KOPT-K1 (cell line): Measurements from ENCODE around the gene IARS2.

ENCODE experiments used
- H3K27ac ChIP-seq: fragments of 200-600 bp; sonication (generic); 2 replicates; pipeline ENCODE4 v1.5.1; 2016; ENCODE audit warnings: antibody characterized with exemption, mild to moderate bottlenecking, low read depth, low read length; ENCODE audit not compliant: poor library complexity, severe bottlenecking
- H3K36me3 ChIP-seq: fragments of 200-600 bp; sonication (generic); 2 replicates; pipeline ENCODE4 v1.5.1; 2017; ENCODE audit warnings: antibody characterized with exemption, mild to moderate bottlenecking, low read length, moderate library complexity; ENCODE audit not compliant: insufficient read depth
- H3K9me3 ChIP-seq: fragments of 200-600 bp; sonication (generic); 2 replicates; pipeline ENCODE4 v1.5.1; 2017; ENCODE audit warnings: antibody characterized with exemption, low read length, mild to moderate bottlenecking; ENCODE audit not compliant: insufficient read depth, poor library complexity, severe bottlenecking

Gene IARS2

GRCh38 chr1:220170836-220171526, 77.0 kb downstream of the IARS2 start:
- H3K27ac ChIP-seq = no peak overlapping the region
- no peaks in the 10 kb centered on the region for H3K9me3 ChIP-seq
- peaks cover 88% of the 10 kb centered on the region for H3K36me3 ChIP-seq

- no peak overlapping the region for H3K27ac ChIP-seq
- H3K9me3 ChIP-seq = no peaks in the 10 kb centered on the region
- peaks cover 68% of the 10 kb centered on the region for H3K36me3 ChIP-seq
These were observed 82.6 kb downstream of the IARS2 start for GRCh38 chr1:220176540-220176939.

- H3K27ac ChIP-seq = no peak overlapping the region
- no peaks in the 10 kb centered on the region for H3K9me3 ChIP-seq
- H3K36me3 ChIP-seq = peaks cover 68% of the 10 kb centered on the region
These were observed 88.2 kb downstream of the IARS2 start for GRCh38 chr1:220182111-220182510.

DNA sequence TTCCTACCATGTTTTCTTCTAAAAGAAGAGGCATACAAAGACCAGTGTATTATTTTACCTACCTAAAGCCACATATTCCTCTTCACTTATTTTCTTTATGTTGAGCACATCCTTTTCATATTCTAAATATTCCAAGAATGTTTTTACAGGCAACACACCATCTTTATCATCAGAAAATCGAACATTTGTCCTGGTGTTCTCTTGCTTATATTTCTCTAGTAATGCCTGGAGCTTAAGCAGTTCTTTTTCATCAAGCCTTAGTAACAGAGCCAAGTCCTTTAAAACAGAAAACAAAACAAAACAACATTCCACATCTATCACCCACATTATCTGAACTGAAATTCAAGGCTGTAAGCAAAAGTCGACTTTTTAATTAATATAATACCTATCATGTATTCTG, 88.7 kb downstream of the IARS2 start:
- H3K36me3 ChIP-seq = peaks cover 68% of the 10 kb centered on the region
- H3K27ac ChIP-seq = no peak overlapping the region

DNA sequence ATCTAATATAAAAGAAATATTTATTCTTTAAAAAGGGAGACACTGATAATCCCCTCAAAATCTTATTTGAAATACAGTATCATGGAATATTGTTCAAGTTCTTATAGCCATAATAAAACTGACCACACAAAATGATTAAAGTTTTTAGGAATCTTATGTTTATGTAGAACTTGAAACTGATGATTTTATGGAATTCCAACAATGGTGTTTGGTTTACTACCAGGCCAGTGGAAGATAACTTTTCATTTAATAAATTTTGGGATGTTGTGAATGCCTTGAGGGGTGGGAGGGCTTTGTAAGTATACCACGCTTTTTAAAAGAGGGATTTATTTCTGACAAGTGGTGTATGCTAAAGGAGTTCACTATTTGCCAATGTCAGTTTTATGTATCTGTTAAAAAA, 90.6 kb downstream of the IARS2 start:
- Histone ChIP-seq H3K36me3 (peaks cover 81% of the 10 kb centered on the region), H3K9me3 (no peaks in the 10 kb centered on the region), H3K27ac (no peak overlapping the region)

More for the DNA sequence above, 88.7 kb downstream of the IARS2 start:
- no peaks in the 10 kb centered on the region for H3K9me3 ChIP-seq

- H3K36me3 ChIP-seq = peaks cover 84% of the 10 kb centered on the region
- no peaks in the 10 kb centered on the region for H3K9me3 ChIP-seq
- no peak overlapping the region for H3K27ac ChIP-seq
These were observed 92.8 kb downstream of the IARS2 start for GRCh38 chr1:220186752-220187151.

- H3K9me3 ChIP-seq = no peaks in the 10 kb centered on the region
- H3K36me3 ChIP-seq = peaks cover 83% of the 10 kb centered on the region
- H3K27ac ChIP-seq = no peak overlapping the region
These were observed 94.6 kb downstream of the IARS2 start for GRCh38 chr1:220188538-220188937.

- Histone ChIP-seq H3K36me3 (peaks cover 92% of the 10 kb centered on the region), H3K9me3 (no peaks in the 10 kb centered on the region), H3K27ac (no peak overlapping the region)
These were observed 95.9 kb downstream of the IARS2 start for GRCh38 chr1:220189750-220190347.

- H3K27ac ChIP-seq = no peak overlapping the region
- peaks cover 88% of the 10 kb centered on the region for H3K36me3 ChIP-seq
- no peaks in the 10 kb centered on the region for H3K9me3 ChIP-seq
These were observed 101.8 kb downstream of the IARS2 start for GRCh38 chr1:220195701-220196100.
